B cell (primary cell): ENCODE data around the gene PPP1R36.

Experiments
- CTCF ChIP-seq: fragments of 200-600 bp; IDR thresholded peaks from one replicate; pipeline ENCODE4 v1.8.0; 2022; ENCODE audit warnings: antibody characterized with exemption, mild to moderate bottlenecking
- EZH2 ChIP-seq: IDR thresholded peaks from 2 replicates; pipeline ENCODE4 v1.6.1; 2012; ENCODE audit warnings: borderline replicate concordance, low read depth, mild to moderate bottlenecking, moderate library complexity, low read length; ENCODE audit not compliant: insufficient read depth, poor library complexity, severe bottlenecking

GRCh38 chr14:64554556-64554955, 4.8 kb downstream of the PPP1R36 start:
- TF ChIP-seq CTCF = no peak
- TF ChIP-seq EZH2 = no peak
